GM18502 (cell line): ENCODE results near the gene GRIFIN.

ENCODE experiments used
- ATAC-seq: cut with Tn5 transposase; IDR thresholded peaks from one replicate; pipeline ENCODE4 v1.9.1; 2021; ENCODE audit warnings: mild to moderate bottlenecking; ENCODE audit not compliant: unreplicated experiment, poor library complexity

GRIFIN gene

GRCh38 chr7:2513702-2514101, 37.5 kb upstream of the GRIFIN start:
- no peak for ATAC-seq

- ATAC-seq, result no peak
These were observed 36.5 kb upstream of the GRIFIN start for GRCh38 chr7:2512713-2513112.

- no peak for ATAC-seq
These were observed 36.0 kb upstream of the GRIFIN start for GRCh38 chr7:2512179-2512661.

GRCh38 chr7:2511769-2512168, 35.6 kb upstream of the GRIFIN start:
- no peak for ATAC-seq

GRCh38 chr7:2510909-2511768, 34.9 kb upstream of the GRIFIN start:
- ATAC-seq, result no peak

GRCh38 chr7:2510130-2510776, 34.1 kb upstream of the GRIFIN start:
- no peak for ATAC-seq

- ATAC-seq, result no peak
These were observed 33.2 kb upstream of the GRIFIN start for GRCh38 chr7:2509298-2509906.

- ATAC-seq, result peak; percentile 51
These were observed 32.4 kb upstream of the GRIFIN start for GRCh38 chr7:2508327-2509215.

GRCh38 chr7:2507917-2508306, 31.7 kb upstream of the GRIFIN start:
- ATAC-seq, result no peak

GRCh38 chr7:2507208-2507916, 31.2 kb upstream of the GRIFIN start:
- no peak for ATAC-seq

- ATAC-seq, result no peak
These were observed 29.2 kb upstream of the GRIFIN start for GRCh38 chr7:2505401-2505800.

- ATAC-seq, result no peak
These were observed 28.7 kb upstream of the GRIFIN start for GRCh38 chr7:2504889-2505375.

- no peak for ATAC-seq
These were observed 28.1 kb upstream of the GRIFIN start for GRCh38 chr7:2504128-2504888.

GRCh38 chr7:2503056-2503941, 27.1 kb upstream of the GRIFIN start:
- no peak for ATAC-seq

GRCh38 chr7:2502647-2502966, 26.4 kb upstream of the GRIFIN start:
- ATAC-seq, result no peak

GRCh38 chr7:2501947-2502646, 25.9 kb upstream of the GRIFIN start:
- no peak for ATAC-seq

GRCh38 chr7:2500701-2501100, 24.5 kb upstream of the GRIFIN start:
- ATAC-seq, result no peak
